SK-N-MC (cell line): Measurements from ENCODE around the gene HDAC7.
A peak's percentile ranks its signal among the peaks of the same experiment; 100 is the strongest.

Experiments
- DNase-seq: peaks from one replicate; pipeline ENCODE4 v3.0.0-alpha.2; 2011; ENCODE audit warnings: low read depth, low spot score
- H3K27ac ChIP-seq: fragments of 200-600 bp; sonication (generic); 2 replicates; pipeline ENCODE4 v1.5.1; 2016; ENCODE audit warnings: mixed run types
- H3K36me3 ChIP-seq: fragments of 200-600 bp; sonication (generic); 2 replicates; pipeline ENCODE4 v1.6.1; 2017; ENCODE audit warnings: antibody characterized with exemption, low read length, mixed read lengths; ENCODE audit not compliant: insufficient read depth
- H3K4me3 ChIP-seq: fragments of 200-600 bp; sonication (generic); 2 replicates; pipeline ENCODE4 v1.5.1; 2016
- H3K9ac ChIP-seq: fragments of 200-600 bp; sonication (generic); 2 replicates; pipeline ENCODE4 v1.8.0; 2017; ENCODE audit warnings: mixed run types, mixed read lengths; ENCODE audit not compliant: insufficient read length
- H3K9me3 ChIP-seq: fragments of 200-600 bp; sonication (generic); 2 replicates; pipeline ENCODE4 v1.6.1; 2017; ENCODE audit warnings: low read depth, mild to moderate bottlenecking, antibody characterized with exemption, low read length, moderate library complexity, mixed read lengths
- EZH2 ChIP-seq: fragments of 200-600 bp; sonication (generic); IDR thresholded peaks from one replicate; pipeline ENCODE4 v1.6.1; 2017; ENCODE audit warnings: antibody characterized with exemption
- FOXP2 ChIP-seq: optimal IDR thresholded peaks from 2 replicates; pipeline ENCODE3; 2011; ENCODE audit warnings: mild to moderate bottlenecking, moderate library complexity; ENCODE audit not compliant: insufficient read depth; ENCODE audit errors: extremely low read length, control extremely low read depth
- POLR2AphosphoS5 ChIP-seq: IDR thresholded peaks from 2 replicates; pipeline ENCODE4 v1.6.1; 2012; ENCODE audit warnings: mild to moderate bottlenecking, low read depth, low read length, borderline replicate concordance

HDAC7 gene

DNA sequence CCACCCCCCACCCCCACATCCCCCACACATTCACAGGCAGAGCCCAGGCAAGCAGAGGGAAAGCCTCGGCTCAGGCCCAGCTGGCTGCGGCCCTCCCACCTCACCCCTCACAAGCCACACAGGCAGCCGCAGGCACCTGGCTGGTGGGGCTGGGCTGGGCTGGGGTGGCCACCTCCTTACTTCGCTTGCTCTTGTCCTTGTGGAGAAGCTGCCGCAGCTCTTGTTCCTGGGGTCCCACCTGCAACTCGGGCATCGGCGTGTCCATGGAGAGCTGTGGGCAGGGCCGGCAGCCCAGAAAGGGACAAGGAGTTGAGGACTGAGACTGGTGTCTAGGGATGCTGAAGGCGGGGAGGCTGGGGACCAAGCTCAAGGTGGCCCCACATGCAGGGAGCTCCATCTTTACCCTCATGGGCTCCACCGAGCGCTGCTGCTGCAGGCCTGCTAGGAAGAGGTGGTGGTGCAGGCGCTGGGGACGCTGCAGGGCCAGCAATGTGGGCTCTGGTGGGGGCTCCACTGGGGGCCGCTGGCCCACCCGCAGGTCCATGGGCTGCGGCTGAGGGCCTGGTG lies 21.2 kb downstream of the HDAC7 start:
- Histone ChIP-seq H3K27ac (no peak overlapping the region), H3K4me3 (no peak overlapping the region)

DNA sequence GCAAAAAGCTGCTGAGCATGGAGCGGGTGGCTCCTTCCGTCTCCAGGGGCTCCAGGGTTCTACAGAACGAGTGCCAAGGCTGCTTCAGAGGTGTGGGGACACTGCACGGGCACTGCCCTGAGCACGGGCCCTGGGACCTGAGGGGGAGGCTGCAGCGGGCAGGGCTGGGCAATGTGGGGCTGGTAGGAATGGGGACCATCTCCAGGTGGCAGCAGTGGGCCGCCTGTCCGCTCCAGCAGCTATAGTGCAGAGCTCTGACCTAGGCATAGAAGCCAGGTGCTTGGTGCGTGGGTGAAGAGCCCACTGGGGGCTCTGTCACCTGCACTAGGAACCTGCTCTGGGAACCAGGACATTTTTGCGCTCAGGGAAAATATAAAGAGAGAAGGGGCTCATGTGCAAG lies 22.3 kb downstream of the HDAC7 start:
- Histone ChIP-seq H3K4me3 (no peak overlapping the region), H3K9ac (no peak overlapping the region), H3K36me3 (no peaks in the 10 kb centered on the region), H3K27ac (no peak overlapping the region), H3K9me3 (no peaks in the 10 kb centered on the region)
- DNase-seq = no peak
- no peak for TF ChIP-seq FOXP2
- no peak for TF ChIP-seq POLR2AphosphoS5
- TF ChIP-seq EZH2 = no peak

More for the DNA sequence above, 21.2 kb downstream of the HDAC7 start:
- DNase-seq = no peak
- Histone ChIP-seq H3K9me3 (no peaks in the 10 kb centered on the region), H3K9ac (no peak overlapping the region), H3K36me3 (no peaks in the 10 kb centered on the region)
- TF ChIP-seq POLR2AphosphoS5 (no peak), EZH2 (no peak), FOXP2 (no peak)

DNA sequence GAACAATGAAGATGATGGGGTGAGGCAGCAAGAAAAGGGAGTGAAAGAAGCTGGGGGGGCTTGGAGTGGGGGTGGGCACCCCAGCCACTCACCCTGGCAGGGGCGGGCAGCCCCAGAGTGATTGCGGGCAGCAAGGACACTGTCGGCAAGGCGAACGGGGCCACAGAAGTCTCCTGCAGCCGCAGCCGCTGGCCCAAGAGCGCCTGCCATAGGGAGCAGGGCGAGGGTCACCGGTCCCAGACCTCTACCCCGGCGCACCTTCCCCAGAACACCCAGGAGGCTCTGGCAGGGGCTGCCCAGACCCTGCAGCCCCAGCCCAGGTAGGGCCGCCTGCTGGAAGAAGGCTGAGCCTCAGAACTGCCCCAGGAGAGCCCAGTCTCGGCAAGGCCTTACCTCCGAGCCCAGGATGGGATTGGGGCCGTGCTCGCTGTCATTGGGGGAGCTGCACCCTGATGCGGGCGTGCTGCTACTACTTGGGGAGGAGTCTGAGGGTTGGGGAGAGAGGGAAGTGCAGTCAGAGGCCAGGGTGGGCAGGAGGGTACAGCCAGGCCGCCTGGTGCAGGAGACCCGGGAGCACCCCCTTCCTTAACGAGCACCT lies 23.8 kb downstream of the HDAC7 start:
- no peak for TF ChIP-seq POLR2AphosphoS5
- no peak for TF ChIP-seq FOXP2
- no peak for TF ChIP-seq EZH2
- DNase-seq = no peak
- Histone ChIP-seq H3K9ac (no peak overlapping the region), H3K9me3 (no peaks in the 10 kb centered on the region), H3K36me3 (no peaks in the 10 kb centered on the region; the same call in 1 of the 2 replicates), H3K4me3 (no peak overlapping the region), H3K27ac (no peak overlapping the region)

DNA sequence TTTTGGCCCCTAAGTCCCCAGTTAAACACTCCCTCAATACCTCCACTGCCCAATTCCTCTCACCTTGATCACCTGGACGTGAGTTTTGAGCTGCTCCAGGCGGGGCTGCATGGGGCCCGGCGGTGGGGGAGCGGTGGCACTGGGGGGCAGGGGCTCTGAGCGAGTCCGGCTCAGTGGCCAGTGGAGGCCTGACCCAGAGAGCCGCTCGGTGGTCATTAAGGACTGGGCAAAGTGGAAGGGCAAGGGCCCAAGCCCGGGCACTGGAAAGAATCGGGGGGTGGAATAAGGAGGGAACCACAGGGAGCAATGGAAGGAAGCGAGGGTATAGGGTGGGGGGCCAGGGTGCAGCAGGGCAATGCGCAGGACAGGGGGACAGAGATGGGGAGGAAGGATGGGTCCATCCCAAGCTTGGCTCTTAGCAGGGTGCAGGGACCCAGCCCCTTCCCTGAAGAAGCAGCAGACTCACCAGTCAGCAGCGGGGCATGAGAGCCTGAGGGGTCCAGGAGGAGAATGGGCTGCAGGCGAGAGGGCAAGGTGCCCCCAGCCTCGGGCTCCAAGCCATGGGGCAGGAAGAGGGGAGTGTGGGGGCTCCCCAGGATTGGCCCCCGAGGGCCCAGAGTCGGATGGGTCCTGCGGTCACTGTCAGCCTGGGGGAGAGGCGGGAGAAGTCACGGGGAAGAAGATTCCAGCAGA lies 24.4 kb downstream of the HDAC7 start:
- Histone ChIP-seq H3K36me3 (no peaks in the 10 kb centered on the region; the same call in 1 of the 2 replicates), H3K27ac (no peak overlapping the region), H3K9me3 (no peaks in the 10 kb centered on the region), H3K4me3 (no peak overlapping the region), H3K9ac (no peak overlapping the region)
- no peak for DNase-seq
- TF ChIP-seq FOXP2 (no peak), EZH2 (no peak)

DNA sequence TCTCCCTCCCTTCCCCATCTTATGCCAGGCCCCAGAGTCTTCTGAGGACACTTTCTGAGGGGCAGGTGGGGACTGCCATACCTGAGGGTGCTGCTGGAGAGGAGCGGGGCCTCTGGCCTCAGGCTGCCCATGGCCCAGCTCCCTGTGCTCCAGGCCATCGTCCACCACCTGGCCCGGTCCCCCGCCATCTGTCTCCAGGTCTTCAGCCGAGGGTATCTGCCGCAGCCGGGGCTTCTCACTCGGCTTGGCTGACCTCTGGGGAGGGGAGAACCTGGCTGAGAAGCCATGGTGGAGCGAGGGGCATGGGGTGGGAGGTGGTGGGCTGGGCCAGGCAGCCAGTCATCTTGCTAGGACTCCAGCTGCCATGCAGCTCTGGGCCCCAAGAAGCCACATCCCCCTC lies 25.0 kb downstream of the HDAC7 start:
- Histone ChIP-seq H3K4me3 (no peak overlapping the region), H3K9me3 (no peaks in the 10 kb centered on the region), H3K36me3 (peaks cover under 1% of the 10 kb centered on the region; the same call in 1 of the 2 replicates), H3K9ac (no peak overlapping the region), H3K27ac (no peak overlapping the region)
- no peak for DNase-seq
- TF ChIP-seq POLR2AphosphoS5 (no peak), EZH2 (no peak)

DNA sequence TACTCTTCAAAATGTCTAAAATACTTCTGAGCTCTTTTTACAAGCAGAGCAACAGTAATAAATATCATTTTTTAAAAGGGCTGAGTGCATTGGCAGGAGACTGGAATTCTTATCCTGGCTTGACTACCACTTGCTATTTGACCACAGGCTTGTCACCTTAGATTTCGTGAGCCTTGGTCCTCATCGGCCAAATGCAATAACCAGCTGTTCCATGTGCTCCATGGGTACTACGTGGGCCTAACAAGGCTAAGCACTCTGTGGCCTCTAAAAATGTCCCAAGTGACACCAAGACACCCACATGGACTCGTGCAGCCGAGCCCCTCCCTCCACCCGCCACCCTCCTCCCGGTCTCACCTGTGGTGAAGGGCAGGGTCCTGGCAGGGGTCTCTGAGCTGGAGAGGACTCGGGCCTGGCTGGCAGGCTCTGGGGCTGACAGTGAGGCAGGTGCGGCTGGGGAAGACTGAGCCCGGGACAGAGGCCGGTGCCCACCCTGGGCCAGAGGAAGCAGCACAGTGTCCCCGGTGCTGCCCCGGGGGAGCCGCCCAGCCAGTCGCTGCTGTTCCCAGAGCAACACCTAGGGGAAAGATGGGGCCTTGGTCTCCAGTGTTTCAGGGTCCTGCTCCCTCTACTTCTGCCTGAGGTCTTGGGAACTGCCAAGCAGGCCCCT lies 26.6 kb downstream of the HDAC7 start:
- no peak for DNase-seq
- Histone ChIP-seq H3K36me3 (peaks cover 11% of the 10 kb centered on the region; the same call in 1 of the 2 replicates), H3K9me3 (no peaks in the 10 kb centered on the region), H3K9ac (no peak overlapping the region), H3K27ac (0 out of 2 replicates have a peak overlapping the region, but pooled peaks have one; percentile 36), H3K4me3 (no peak overlapping the region)
- TF ChIP-seq POLR2AphosphoS5 = no peak
- no peak for TF ChIP-seq EZH2
- no peak for TF ChIP-seq FOXP2

DNA sequence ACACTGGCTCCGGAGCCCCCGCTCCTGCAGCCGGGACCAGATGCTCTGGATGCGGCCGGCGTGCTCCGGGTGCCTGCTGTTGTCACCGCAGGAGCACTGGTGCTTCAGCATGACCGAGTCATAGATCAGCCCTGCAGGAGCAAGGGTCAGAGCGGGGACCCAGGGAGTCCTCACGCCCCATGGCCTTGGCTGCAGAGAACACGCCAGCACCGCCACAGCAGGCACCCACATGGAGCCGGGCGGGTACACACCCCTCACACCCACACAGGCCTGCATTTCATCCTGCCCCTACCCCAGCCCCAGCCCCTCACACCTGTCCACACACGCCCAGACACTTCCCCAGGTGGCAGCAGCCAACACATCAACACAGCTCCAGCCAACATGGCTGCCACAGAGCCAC lies 27.8 kb downstream of the HDAC7 start:
- Histone ChIP-seq H3K4me3 (no peak overlapping the region), H3K36me3 (peaks cover 17% of the 10 kb centered on the region; the same call in 1 of the 2 replicates), H3K9me3 (no peaks in the 10 kb centered on the region), H3K9ac (no peak overlapping the region), H3K27ac (no peak overlapping the region)
- DNase-seq = no peak
- TF ChIP-seq EZH2 (no peak), POLR2AphosphoS5 (no peak), FOXP2 (no peak)

DNA sequence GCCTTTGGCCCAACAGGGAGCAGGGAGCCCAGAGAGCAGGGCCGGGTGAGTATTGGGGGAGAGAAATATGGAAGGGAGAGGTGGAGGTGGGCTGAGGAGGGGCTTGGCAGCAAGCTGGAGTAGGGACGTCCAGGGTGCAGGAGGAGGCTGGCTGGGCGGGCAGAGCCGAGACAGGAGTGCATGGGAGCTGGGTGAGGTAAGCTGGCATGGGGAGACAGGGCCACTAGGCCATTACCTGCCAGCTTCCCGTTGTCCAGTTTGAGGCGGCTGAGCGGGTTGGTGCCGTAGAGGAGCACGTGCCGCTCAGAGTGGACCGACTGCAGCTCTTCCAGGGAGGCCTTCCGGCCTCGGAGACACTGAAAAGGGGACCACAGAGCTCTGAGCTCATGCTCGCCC lies 28.4 kb downstream of the HDAC7 start:
- Histone ChIP-seq H3K27ac (no peak overlapping the region), H3K9me3 (no peaks in the 10 kb centered on the region), H3K9ac (no peak overlapping the region), H3K36me3 (peaks cover 20% of the 10 kb centered on the region; the same call in 1 of the 2 replicates), H3K4me3 (no peak overlapping the region)
- DNase-seq = no peak
- TF ChIP-seq EZH2 = no peak
- TF ChIP-seq POLR2AphosphoS5 = no peak
- no peak for TF ChIP-seq FOXP2
